Endothelial cell of umbilical vein (primary cell): ENCODE data around the gene DOCK4. TPM values are rescaled to one million over a fixed set of nuclear protein-coding genes. Genes with fewer than 3 reads are reported as not detected.

Source experiments
- BruUV-seq: library from RNA; stranded (reverse); fragments of 400-500 nt; replicated peaks from 2 replicates; lab custom pipeline; 2021; lab: Mats Ljungman, UMichigan
- CTCF ChIA-PET: fragments of 300-600, 350-600 bp; sonication (Branson Sonifier 250); formaldehyde crosslinking; loops from one replicate; lab custom pipeline; 2021; ENCODE audit warnings: antibody characterized with exemption, inconsistent platforms; lab: Charles Lee
- POLR2A ChIA-PET: fragments of 300-600, 350-600 bp; sonication (Branson Sonifier 250); formaldehyde crosslinking; loops from one replicate; lab custom pipeline; 2021; ENCODE audit warnings: antibody characterized with exemption, inconsistent platforms; lab: Charles Lee
- DNase-seq: peaks from one replicate; pipeline ENCODE4 v3.0.0-alpha.2; 2011; ENCODE audit warnings: low read depth, low spot score
- FAIRE-seq: peaks from 2 replicates; lab custom pipeline; 2011; peaks lifted over from hg19 to GRCh38; lab: Jason Lieb, UNC
- H2AFZ ChIP-seq: 2 replicates; pipeline ENCODE4 v1.6.0; 2012; ENCODE audit warnings: low read depth, low read length, control low read depth, inconsistent platforms
- H3K27ac ChIP-seq: 2 replicates; pipeline ENCODE4 v1.5.1; 2011; ENCODE audit warnings: low read depth, mild to moderate bottlenecking, control low read depth, low read length, moderate library complexity; ENCODE audit not compliant: insufficient read depth
- H3K27me3 ChIP-seq, 2 experiments: 2 replicates each; pipeline versions ENCODE4 v1.6.0 to v1.6.1; 2011; ENCODE audit warnings: low read length in 2 of 2, mixed read lengths in 1 of 2; ENCODE audit not compliant: control insufficient read depth in 2 of 2, insufficient read depth in 2 of 2
- H3K36me3 ChIP-seq, 2 experiments: 2 replicates in 1 of 2; 3 replicates in 1 of 2; pipeline ENCODE4 v1.5.1; 2011; ENCODE audit warnings: low read length in 2 of 2, mild to moderate bottlenecking in 1 of 2, moderate library complexity in 1 of 2; ENCODE audit not compliant: control insufficient read depth in 2 of 2, insufficient read depth in 2 of 2; ENCODE audit errors: extremely low read depth in 1 of 2
- H3K4me1 ChIP-seq: 3 replicates; pipeline ENCODE4 v1.5.1; 2011; ENCODE audit warnings: mild to moderate bottlenecking, low read length; ENCODE audit not compliant: control insufficient read depth, insufficient read depth; ENCODE audit errors: extremely low read depth
- H3K4me2 ChIP-seq: 2 replicates; pipeline ENCODE4 v1.6.1; 2011; ENCODE audit warnings: low read length, control low read depth, mixed read lengths; ENCODE audit not compliant: insufficient read depth
- H3K4me3 ChIP-seq, 3 experiments: fragments of 200-600 bp in 1 of 3; sonication (generic), shearing (Covaris generic) in 1 of 3; replicated peaks in 1 of 3; 2 replicates each; pipeline ENCODE4 v1.5.1; 2011 to 2016; ENCODE audit warnings: control low read depth in 3 of 3, low read length in 3 of 3, mild to moderate bottlenecking in 2 of 3, inconsistent platforms in 1 of 3, low read depth in 1 of 3, moderate library complexity in 1 of 3; ENCODE audit not compliant: insufficient read depth in 1 of 3
- H3K79me2 ChIP-seq: 2 replicates; pipeline ENCODE4 v1.6.0; 2012; ENCODE audit warnings: low read length, inconsistent platforms; ENCODE audit not compliant: control insufficient read depth, insufficient read depth
- H3K9ac ChIP-seq: replicated peaks from 2 replicates; pipeline ENCODE3; 2011; ENCODE audit warnings: low read length, control low read depth; ENCODE audit not compliant: insufficient read depth; ENCODE audit errors: extremely low read depth
- H3K9me1 ChIP-seq: replicated peaks from 3 replicates; pipeline ENCODE4 v1.6.0; 2011; ENCODE audit warnings: mild to moderate bottlenecking, low read length; ENCODE audit not compliant: control insufficient read depth, insufficient read depth; ENCODE audit errors: extremely low read depth
- H3K9me3 ChIP-seq: replicated peaks from 2 replicates; pipeline ENCODE4 v1.5.1; 2012; ENCODE audit warnings: low read length, inconsistent platforms; ENCODE audit not compliant: control insufficient read depth, insufficient read depth
- H4K20me1 ChIP-seq: replicated peaks from 2 replicates; pipeline ENCODE3; 2011; ENCODE audit warnings: mild to moderate bottlenecking, low read length; ENCODE audit not compliant: control insufficient read depth, insufficient read depth; ENCODE audit errors: extremely low read depth
- CTCF ChIP-seq, 2 donors: IDR thresholded peaks; 1 replicate in 1 of 2; 2 replicates in 1 of 2; pipeline ENCODE4 v1.5.1; 2011; ENCODE audit warnings: low read length in 2 of 2, mild to moderate bottlenecking in 2 of 2, moderate library complexity in 2 of 2, control low read depth in 1 of 2, inconsistent platforms in 1 of 2, low read depth in 1 of 2; ENCODE audit not compliant: insufficient read depth in 1 of 2; ENCODE audit errors: extremely low read depth in 1 of 2
- EZH2 ChIP-seq: IDR thresholded peaks from 2 replicates; pipeline ENCODE4 v1.6.1; 2012; ENCODE audit warnings: borderline replicate concordance, low read depth, mild to moderate bottlenecking, moderate library complexity, low read length, inconsistent platforms; ENCODE audit not compliant: severe bottlenecking
- FOS ChIP-seq: IDR thresholded peaks from 2 replicates; pipeline ENCODE4 v1.6.1; 2011; ENCODE audit warnings: mild to moderate bottlenecking, low read length, moderate library complexity, borderline replicate concordance; ENCODE audit not compliant: insufficient read depth
- GATA2 ChIP-seq: IDR thresholded peaks from 2 replicates; pipeline ENCODE4 v1.7.0; 2011; ENCODE audit warnings: low read depth, mild to moderate bottlenecking, moderate library complexity, mixed read lengths, low read length; ENCODE audit not compliant: insufficient read length, insufficient read depth
- JUN ChIP-seq: IDR thresholded peaks from 2 replicates; pipeline ENCODE4 v1.6.1; 2011; ENCODE audit warnings: borderline replicate concordance, low read depth; ENCODE audit not compliant: insufficient read length, insufficient read depth
- MAX ChIP-seq: IDR thresholded peaks from 2 replicates; pipeline ENCODE4 v1.6.1; 2011; ENCODE audit not compliant: insufficient read depth, insufficient read length
- MYC ChIP-seq: IDR thresholded peaks from one replicate; pipeline ENCODE4 v1.6.1; 2011; ENCODE audit warnings: mild to moderate bottlenecking, low read depth, low read length
- POLR2A ChIP-seq: IDR thresholded peaks from 2 replicates; pipeline ENCODE4 v1.6.1; 2012; ENCODE audit warnings: low read depth, mild to moderate bottlenecking, control low read depth, low read length
- POLR2AphosphoS5 ChIP-seq: IDR thresholded peaks from 2 replicates; pipeline ENCODE4 v1.6.1; 2012; ENCODE audit warnings: low read depth, mild to moderate bottlenecking, control low read depth, low read length, moderate library complexity; ENCODE audit not compliant: insufficient read depth
- dilution Hi-C: fragments of 300-500 bp; cut with MboI; formaldehyde crosslinking; loops from one replicate; pipeline ENCODE4 v1.15.0; 2019; ENCODE audit warnings: low sequenced_read_pairs; ENCODE audit not compliant: extremely low pct_ligation_motif_present
- intact Hi-C: fragments of 100-400 bp; cut with micrococcal nuclease; formaldehyde crosslinking; loops from one replicate; pipeline ENCODE4 v1.10.0; 2022
- polyA plus RNA-seq, 4 experiments: library from polyadenylated mRNA; depleted of rRNA in 3 of 4; stranded (reverse) in 3 of 4; unstranded in 1 of 4; fragments of >200 nt; gene quantifications; 2 replicates each; pipeline versions ENCODE4 v1.2.1 to v1.2.3, GENCODE V29; 2011 to 2012; ENCODE audit warnings: missing spikeins in 1 of 4
- total RNA-seq: library from RNA; stranded (reverse); gene quantifications from 2 replicates; pipeline ENCODE4 v1.2.3, GENCODE V29; 2021

DOCK4 gene
- total and polyA plus RNA-seq, 2 donors (not counting 3 experiments of a cell fraction or from before 2014, with no cell fraction given): 47.4 to 164 TPM

DNA sequence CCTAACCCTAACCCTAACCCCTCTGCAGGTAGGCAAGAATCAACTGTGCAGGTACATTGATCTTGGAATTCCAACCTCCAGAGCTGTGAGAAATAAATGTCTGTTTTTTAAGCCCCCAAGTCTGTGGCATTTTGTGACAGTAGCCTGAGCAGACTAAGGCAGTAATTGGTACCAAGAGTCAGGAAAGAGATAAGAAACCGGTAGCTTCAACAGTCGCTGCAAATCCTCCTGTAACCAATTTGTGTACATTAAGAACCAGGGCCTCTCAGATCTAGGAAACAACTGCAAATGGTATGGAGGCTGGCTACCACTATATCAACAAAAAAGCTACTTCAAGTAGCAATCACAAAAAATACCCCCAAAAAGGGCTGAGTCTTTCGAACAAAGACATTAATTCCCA, 67.3 kb downstream of the DOCK4 start:
- intact Hi-C loops (no loop called here), dilution Hi-C loops (no loop called here)
- Histone ChIP-seq H3K79me2 (peaks cover 99% of the 10 kb centered on the region), H3K9me3 (no peaks in the 10 kb centered on the region), H3K36me3 (no peaks in the 10 kb centered on the region), H3K9ac (no peak overlapping the region), H3K4me3 (no peak overlapping the region), H3K27ac (no peak overlapping the region), H2AFZ (no peak overlapping the region), H3K4me2 (no peak overlapping the region), H4K20me1 (peaks cover 10% of the 10 kb centered on the region), H3K4me1 (peaks cover 16% of the 10 kb centered on the region), H3K27me3 (no peaks in the 10 kb centered on the region), H3K9me1 (no peaks in the 10 kb centered on the region)
- POLR2A ChIA-PET: interaction anchor here (0.5 kb wide), 1 partner anchor 62 kb away, joined by 5 read pairs; no protein-coding TSS in a partner anchor
- CTCF ChIA-PET: interaction anchor here (1.0 to 1.1 kb wide), 3 partner anchors 9 to 40 kb away, joined by 3 read pairs; no protein-coding TSS in a partner anchor
- BruUV-seq: no TSS peak
- no peak for TF ChIP-seq EZH2
- TF ChIP-seq CTCF (IDR thresholded peaks at IDR 0.05; ENCODE audit: extremely low read depth in 1 of 2, insufficient read depth in 1 of 2, low read depth in 1 of 2, low read length in 2 of 2): no peak
- TF ChIP-seq JUN: no peak
- TF ChIP-seq MAX: no peak
- no peak for TF ChIP-seq FOS
- TF ChIP-seq MYC: no peak
- no peak for TF ChIP-seq POLR2AphosphoS5
- TF ChIP-seq GATA2: no peak
- TF ChIP-seq POLR2A: no peak
- no peak for FAIRE-seq
- DNase-seq: no peak
